SK-N-MC (cell line): Measurements from ENCODE around the gene SAPCD2.

Source experiments
- DNase-seq: peaks from one replicate; pipeline ENCODE4 v3.0.0-alpha.2; 2011; ENCODE audit warnings: low read depth, low spot score
- H3K27ac ChIP-seq: fragments of 200-600 bp; sonication (generic); 2 replicates; pipeline ENCODE4 v1.5.1; 2016; ENCODE audit warnings: mixed run types
- H3K36me3 ChIP-seq: fragments of 200-600 bp; sonication (generic); 2 replicates; pipeline ENCODE4 v1.6.1; 2017; ENCODE audit warnings: antibody characterized with exemption, low read length, mixed read lengths; ENCODE audit not compliant: insufficient read depth
- H3K4me3 ChIP-seq: fragments of 200-600 bp; sonication (generic); 2 replicates; pipeline ENCODE4 v1.5.1; 2016
- H3K9ac ChIP-seq: fragments of 200-600 bp; sonication (generic); 2 replicates; pipeline ENCODE4 v1.8.0; 2017; ENCODE audit warnings: mixed run types, mixed read lengths; ENCODE audit not compliant: insufficient read length
- H3K9me3 ChIP-seq: fragments of 200-600 bp; sonication (generic); 2 replicates; pipeline ENCODE4 v1.6.1; 2017; ENCODE audit warnings: low read depth, mild to moderate bottlenecking, antibody characterized with exemption, low read length, moderate library complexity, mixed read lengths
- EZH2 ChIP-seq: fragments of 200-600 bp; sonication (generic); IDR thresholded peaks from one replicate; pipeline ENCODE4 v1.6.1; 2017; ENCODE audit warnings: antibody characterized with exemption
- FOXP2 ChIP-seq: optimal IDR thresholded peaks from 2 replicates; pipeline ENCODE3; 2011; ENCODE audit warnings: mild to moderate bottlenecking, moderate library complexity; ENCODE audit not compliant: insufficient read depth; ENCODE audit errors: extremely low read length, control extremely low read depth
- POLR2AphosphoS5 ChIP-seq: IDR thresholded peaks from 2 replicates; pipeline ENCODE4 v1.6.1; 2012; ENCODE audit warnings: mild to moderate bottlenecking, low read depth, low read length, borderline replicate concordance

The SAPCD2 gene

DNA sequence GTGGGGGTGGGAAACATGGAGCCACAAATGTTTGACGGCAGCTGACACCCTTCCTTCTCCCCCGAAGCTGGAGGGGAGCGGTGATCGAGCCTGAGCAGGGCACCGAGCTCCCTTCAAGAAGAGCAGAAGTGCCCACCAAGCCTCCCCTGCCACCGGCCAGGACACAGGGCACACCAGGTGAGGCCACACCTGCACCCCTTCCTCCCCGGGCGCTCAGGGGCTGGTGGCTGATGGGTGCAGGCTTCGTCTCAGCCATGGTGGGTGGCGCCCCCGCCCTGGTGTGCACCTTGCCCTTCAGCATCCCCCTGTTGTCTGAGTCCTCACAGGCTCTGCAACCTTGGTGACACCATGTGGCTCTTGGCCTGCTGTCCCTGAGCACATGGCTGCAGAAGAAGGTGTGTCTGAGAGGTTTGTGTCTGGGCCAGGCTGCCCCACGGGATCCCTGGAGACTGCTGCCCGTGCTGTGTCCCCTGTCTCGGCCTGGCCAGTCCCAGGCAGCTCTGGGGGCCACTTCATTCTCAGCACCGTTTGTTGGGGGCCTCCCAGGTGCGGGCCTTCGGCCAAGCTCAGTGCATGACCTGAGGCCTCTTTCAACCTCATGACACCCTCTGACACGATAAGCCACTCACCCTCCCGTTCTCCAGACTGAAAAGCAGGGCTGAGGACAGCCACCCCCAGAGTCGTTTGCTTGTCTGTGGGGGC, 27.6 kb upstream of the SAPCD2 start:
- peaks cover 48% of the 10 kb centered on the region for H3K36me3 ChIP-seq

DNA sequence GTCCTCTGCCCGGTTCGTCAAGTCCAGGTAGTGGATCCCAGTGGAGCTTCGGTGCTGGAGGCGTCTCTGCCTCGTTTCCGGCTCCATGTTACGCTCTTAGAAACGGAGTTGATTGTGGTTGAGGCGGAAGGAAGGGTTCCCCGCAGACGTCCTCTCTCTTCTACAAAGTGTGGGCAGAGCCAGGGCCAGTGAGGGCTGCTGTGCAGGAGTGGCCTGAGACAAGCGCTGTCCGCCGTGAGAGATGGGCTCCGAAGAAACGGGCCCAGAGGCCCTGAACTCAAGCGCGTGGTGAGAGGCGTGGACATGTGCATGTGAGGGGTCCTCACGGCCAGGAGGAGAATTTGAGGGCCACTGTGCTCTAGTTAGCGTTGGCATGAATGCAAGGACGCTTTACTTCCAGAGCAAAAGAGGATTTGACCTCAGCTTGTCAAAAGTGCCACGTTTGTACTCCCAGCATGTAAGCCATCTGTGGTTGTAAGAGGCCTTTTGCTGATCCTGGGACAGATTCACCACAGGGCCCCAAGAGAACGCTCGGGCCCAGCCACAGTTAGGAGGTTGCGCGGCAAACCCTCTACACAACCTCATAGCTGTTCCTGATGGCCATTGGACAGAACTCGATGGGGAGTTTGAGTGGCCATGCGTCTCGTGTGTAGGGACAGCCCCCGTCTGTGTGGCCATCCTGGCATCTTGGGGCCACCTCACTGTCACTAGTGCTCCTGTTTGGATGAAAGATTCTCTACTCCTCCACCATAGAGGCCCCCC, 26.6 kb upstream of the SAPCD2 start:
- DNase-seq: no peak
- Histone ChIP-seq H3K4me3 (no peak overlapping the region), H3K9me3 (no peaks in the 10 kb centered on the region), H3K9ac (no peak overlapping the region), H3K27ac (no peak overlapping the region), H3K36me3 (peaks cover 39% of the 10 kb centered on the region)
- no peak for TF ChIP-seq POLR2AphosphoS5
- no peak for TF ChIP-seq EZH2
- TF ChIP-seq FOXP2: no peak

More for the DNA sequence above, 27.6 kb upstream of the SAPCD2 start:
- Histone ChIP-seq H3K27ac (no peak overlapping the region), H3K9me3 (no peaks in the 10 kb centered on the region), H3K4me3 (no peak overlapping the region), H3K9ac (no peak overlapping the region)
- DNase-seq: no peak
- TF ChIP-seq EZH2: no peak
- TF ChIP-seq POLR2AphosphoS5: no peak
- no peak for TF ChIP-seq FOXP2

DNA sequence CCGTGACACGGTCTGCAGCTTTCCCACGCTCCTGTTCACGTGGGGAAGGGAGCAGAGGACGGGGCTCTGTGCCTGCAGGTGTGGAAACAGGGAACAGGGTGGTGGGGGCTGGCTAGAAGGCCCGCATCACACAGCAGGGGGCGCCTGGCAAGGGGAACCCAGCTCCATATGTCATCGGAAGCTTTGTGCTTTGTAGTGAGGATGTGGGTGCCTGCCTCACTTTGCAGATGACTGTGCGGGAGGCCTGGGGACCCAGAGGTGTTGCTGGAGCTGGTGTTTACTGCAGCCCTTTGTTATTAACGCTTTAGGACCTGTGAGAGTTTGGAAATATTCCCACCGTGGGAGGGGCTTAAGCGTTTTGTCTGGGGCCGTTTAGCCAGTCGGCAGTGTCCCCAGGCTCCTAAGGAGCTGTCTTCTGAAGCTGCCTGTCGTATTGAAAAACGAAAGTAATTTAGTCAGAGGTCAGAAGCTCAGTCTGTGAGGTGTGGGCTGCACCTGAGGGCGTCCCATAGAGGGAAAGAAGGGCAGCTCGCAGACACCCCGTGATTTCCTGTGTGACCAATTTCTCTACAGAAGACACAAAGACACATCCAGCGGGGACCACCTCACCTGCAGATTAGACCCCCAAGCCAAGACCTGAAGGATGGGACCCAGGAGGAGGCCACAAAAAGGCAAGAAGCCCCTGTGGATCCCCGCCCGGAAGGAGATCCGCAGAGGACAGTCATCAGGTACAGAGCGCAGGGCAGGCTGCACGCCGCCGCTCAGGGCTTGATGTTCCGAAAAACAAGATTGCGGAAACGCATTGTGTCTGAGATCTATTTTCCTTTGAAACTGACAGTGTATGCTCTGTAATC, 25.5 kb upstream of the SAPCD2 start:
- no peak for TF ChIP-seq EZH2
- no peak for TF ChIP-seq POLR2AphosphoS5
- TF ChIP-seq FOXP2: no peak
- H3K27ac ChIP-seq: no peak overlapping the region
- no peaks in the 10 kb centered on the region for H3K9me3 ChIP-seq
- peaks cover 28% of the 10 kb centered on the region; the same call in 1 of the 2 replicates for H3K36me3 ChIP-seq
- no peak overlapping the region for H3K9ac ChIP-seq
- DNase-seq: no peak
- H3K4me3 ChIP-seq: no peak overlapping the region

GRCh38 chr9:137089232-137089947, 19.0 kb upstream of the SAPCD2 start:
- TF ChIP-seq EZH2: no peak
- TF ChIP-seq POLR2AphosphoS5: no peak
- TF ChIP-seq FOXP2: no peak
- DNase-seq: no peak
- Histone ChIP-seq H3K9me3 (no peaks in the 10 kb centered on the region), H3K4me3 (no peak overlapping the region), H3K36me3 (peaks cover 9% of the 10 kb centered on the region), H3K9ac (no peak overlapping the region), H3K27ac (no peak overlapping the region)

DNA sequence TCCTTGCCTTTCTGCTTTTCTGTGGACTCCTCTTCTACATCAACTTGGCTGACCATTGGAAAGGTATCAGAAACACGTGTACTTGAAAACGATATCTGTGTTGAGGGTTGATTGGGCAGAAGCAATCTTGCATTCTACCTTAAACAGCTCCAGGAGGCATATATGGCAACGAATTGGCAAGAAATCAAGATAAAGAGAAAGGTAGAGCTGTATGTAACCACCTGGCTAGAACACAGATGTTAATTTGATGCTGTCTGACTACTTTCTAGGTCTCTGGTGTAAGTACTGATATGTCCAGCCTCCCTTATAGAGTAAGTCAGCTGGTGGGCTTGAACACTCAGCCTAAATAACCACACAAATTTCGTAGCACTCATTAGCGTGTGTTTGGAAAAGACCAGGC, 17.8 kb upstream of the SAPCD2 start:
- H3K27ac ChIP-seq: no peak overlapping the region
- DNase-seq: no peak
- H3K36me3 ChIP-seq: peaks cover 9% of the 10 kb centered on the region
- H3K9me3 ChIP-seq: no peaks in the 10 kb centered on the region
- peak overlapping the region; percentile 83 for H3K9ac ChIP-seq
- H3K4me3 ChIP-seq: peak overlapping the region; percentile 91
- no peak for TF ChIP-seq FOXP2
- TF ChIP-seq POLR2AphosphoS5: no peak
- TF ChIP-seq EZH2: no peak

GRCh38 chr9:137087409-137087925, 17.1 kb upstream of the SAPCD2 start:
- H3K4me3 ChIP-seq: peak overlapping the region; percentile 91
- DNase-seq: no peak
- peak overlapping the region; percentile 22; the same call in 1 of the 2 replicates for H3K27ac ChIP-seq
- peak overlapping the region; percentile 83 for H3K9ac ChIP-seq
- TF ChIP-seq EZH2: no peak
- no peak for TF ChIP-seq POLR2AphosphoS5
- no peak for TF ChIP-seq FOXP2
- H3K36me3 ChIP-seq: peaks cover 9% of the 10 kb centered on the region
- no peaks in the 10 kb centered on the region for H3K9me3 ChIP-seq

DNA sequence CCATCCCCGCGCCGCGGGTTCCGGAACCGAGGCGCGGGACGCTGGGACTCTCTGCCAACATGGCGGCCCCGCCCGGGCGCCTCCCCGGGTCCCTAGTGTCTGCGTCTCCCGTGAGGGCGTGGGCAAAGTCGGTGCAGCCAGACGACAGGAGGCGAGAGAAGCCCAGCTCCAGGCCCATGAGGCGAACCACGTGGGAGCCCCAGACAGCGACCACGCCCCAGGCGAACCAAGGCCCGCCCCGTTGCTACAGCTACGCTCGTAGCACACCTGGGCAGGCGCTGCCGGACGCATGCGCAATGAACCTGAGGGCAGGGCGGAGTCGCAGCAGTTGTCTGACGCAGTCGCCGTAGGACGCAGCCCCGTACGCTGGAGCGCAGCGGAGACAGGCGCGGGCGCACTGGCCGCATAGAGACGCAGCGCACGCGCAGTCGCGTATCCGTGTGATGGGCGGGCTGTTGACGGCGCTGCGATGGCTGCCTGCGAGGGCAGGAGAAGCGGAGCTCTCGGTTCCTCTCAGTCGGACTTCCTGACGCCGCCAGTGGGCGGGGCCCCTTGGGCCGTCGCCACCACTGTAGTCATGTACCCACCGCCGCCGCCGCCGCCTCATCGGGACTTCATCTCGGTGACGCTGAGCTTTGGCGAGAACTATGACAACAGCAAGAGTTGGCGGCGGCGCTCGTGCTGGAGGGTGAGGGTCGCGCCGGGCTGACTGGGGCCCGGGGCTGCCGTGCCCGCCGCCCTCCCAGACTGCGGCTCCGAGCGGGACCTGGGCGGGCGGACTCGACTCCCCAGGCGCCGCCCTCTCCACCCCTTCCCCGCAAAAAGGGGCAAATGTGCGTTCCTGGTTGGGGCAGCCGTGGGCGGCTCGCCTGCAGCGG, 16.4 kb upstream of the SAPCD2 start, which contains the start of gene MAN1B1:
Gene MAN1B1 (plus strand): TSS at position 455 of the 878 bp plus-strand sequence. CDS start 15 bp downstream, at position 470.
- TF ChIP-seq EZH2 (no peak), POLR2AphosphoS5 (peak; percentile 88), FOXP2 (peak; percentile 81)

More for the DNA sequence above, 16.4 kb upstream of the SAPCD2 start, which contains the start of gene MAN1B1:
- Histone ChIP-seq H3K27ac (peak within 1 kb of the TSS; percentile 85), H3K9ac (peak within 1 kb of the TSS; percentile 95), H3K9me3 (no peaks in the 10 kb centered on the region), H3K36me3 (peaks cover 9% of the 10 kb centered on the region), H3K4me3 (peak within 1 kb of the TSS; percentile 91)
- DNase-seq: peak; percentile 93
